Right lobe of liver (tissue), 4 donors: ENCODE measurements around the gene NELFB.

Source experiments
- POLR2A ChIP-seq: fragments of 450-650 bp; IDR thresholded peaks from one replicate; pipeline ENCODE4 v1.6.1; 2017; ENCODE audit warnings: antibody characterized with exemption, mild to moderate bottlenecking
- TF ChIP-seq, protein P1 (sequence below), 4 donors: fragments of 200-600 bp in 3 of 4; fragments of 450-650 bp in 1 of 4; IDR thresholded peaks; one replicate each; pipeline versions ENCODE4 v1.5.1 to v1.8.0; 2016 to 2022; ENCODE audit warnings: antibody characterized with exemption in 4 of 4, mild to moderate bottlenecking in 2 of 4
- donor health status: DM: no; HTN: no; CAD: no.
- donor health status: DM: no; HTN: no; CAD: no.
- donor health status: DM: no; HTN: yes; CAD: no.

DNA sequence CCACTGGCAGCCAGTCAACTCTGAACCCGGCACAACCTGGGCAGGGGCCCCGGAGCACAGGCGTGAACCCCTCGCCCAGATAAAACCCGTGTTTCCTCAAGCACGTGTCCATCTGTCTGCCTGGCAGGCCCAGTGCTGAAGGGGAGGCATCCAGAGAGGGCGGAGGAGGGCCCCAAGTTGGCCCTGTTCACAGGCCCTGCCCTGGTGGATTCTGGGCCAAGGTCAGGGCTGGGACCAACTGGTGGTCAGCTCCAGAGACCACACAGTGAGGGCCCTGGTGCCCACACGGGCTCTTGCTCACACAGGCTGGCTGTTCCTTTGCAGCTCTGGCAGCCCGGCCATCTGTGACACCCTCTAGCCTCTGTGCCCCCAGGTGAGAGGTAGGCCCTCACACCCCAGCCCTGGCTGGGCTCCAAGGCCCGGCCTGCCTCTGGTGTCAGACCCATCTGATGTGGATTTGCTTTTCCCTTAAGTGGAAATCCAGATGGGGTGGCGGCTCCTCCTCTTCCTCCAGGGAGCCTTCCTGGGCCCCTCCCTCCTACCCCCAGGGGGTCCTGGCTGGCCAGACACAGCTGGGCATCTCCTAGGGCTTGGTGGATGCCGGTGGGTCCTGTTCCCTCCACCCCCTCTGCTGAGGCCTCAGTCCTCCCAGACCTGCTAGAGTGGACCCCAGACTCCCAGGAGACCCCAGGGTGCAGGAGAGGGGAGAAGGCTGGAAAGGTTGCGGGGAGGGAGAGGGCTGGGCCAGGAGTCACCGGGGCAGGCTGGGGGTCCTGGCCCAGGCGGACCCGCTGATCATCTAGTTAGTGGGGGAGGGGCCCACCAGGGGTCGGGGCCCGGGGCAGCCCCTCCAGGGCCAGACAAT, 4.6 kb upstream of the NELFB start:
- TF ChIP-seq, protein P1, sequence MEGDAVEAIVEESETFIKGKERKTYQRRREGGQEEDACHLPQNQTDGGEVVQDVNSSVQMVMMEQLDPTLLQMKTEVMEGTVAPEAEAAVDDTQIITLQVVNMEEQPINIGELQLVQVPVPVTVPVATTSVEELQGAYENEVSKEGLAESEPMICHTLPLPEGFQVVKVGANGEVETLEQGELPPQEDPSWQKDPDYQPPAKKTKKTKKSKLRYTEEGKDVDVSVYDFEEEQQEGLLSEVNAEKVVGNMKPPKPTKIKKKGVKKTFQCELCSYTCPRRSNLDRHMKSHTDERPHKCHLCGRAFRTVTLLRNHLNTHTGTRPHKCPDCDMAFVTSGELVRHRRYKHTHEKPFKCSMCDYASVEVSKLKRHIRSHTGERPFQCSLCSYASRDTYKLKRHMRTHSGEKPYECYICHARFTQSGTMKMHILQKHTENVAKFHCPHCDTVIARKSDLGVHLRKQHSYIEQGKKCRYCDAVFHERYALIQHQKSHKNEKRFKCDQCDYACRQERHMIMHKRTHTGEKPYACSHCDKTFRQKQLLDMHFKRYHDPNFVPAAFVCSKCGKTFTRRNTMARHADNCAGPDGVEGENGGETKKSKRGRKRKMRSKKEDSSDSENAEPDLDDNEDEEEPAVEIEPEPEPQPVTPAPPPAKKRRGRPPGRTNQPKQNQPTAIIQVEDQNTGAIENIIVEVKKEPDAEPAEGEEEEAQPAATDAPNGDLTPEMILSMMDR (IDR thresholded peaks at IDR 0.05): no peak
- no peak for TF ChIP-seq POLR2A
